Measurements from ENCODE around the gene FBXL16. TPM values are rescaled to one million over a fixed set of nuclear protein-coding genes. Genes with fewer than 3 reads are reported as not detected.

Gene FBXL16
- total and polyA plus RNA-seq, 3 donors from 2014 or later, result 15.8 to 23.4 (median 16.1) TPM

DNA sequence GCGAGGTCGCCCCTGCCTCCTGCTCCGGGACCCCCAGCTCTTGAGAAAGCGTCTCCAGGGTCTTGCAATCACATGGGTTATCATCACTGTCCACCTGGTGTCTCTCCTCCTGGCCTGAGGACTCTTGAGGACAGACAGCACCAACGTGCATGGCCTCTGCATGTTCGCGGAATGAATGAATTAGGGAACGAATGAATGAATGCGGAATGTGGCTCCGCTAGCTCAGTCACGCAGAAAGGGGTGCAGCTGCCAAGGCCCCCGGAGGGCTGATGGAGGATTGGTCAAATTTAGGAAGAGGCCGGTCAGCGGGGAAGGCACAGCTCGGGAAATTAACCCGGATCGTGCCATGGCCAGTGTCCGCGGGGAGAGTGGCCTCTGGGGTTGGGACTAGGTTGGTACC is 3.3 kb downstream of the FBXL16 start:
- intact Hi-C loops (cut with DNase I; ENCODE audit: low total_unique reads), result no loop called here
- no peaks in the 10 kb centered on the region for H3K27me3 ChIP-seq
- WGBS, 2 donors, result 87 to 88% methylated on average over 14 to 19 of the region's 19 CpGs
- no peak overlapping the region for H3K4me3 ChIP-seq
- TF ChIP-seq, protein P1, sequence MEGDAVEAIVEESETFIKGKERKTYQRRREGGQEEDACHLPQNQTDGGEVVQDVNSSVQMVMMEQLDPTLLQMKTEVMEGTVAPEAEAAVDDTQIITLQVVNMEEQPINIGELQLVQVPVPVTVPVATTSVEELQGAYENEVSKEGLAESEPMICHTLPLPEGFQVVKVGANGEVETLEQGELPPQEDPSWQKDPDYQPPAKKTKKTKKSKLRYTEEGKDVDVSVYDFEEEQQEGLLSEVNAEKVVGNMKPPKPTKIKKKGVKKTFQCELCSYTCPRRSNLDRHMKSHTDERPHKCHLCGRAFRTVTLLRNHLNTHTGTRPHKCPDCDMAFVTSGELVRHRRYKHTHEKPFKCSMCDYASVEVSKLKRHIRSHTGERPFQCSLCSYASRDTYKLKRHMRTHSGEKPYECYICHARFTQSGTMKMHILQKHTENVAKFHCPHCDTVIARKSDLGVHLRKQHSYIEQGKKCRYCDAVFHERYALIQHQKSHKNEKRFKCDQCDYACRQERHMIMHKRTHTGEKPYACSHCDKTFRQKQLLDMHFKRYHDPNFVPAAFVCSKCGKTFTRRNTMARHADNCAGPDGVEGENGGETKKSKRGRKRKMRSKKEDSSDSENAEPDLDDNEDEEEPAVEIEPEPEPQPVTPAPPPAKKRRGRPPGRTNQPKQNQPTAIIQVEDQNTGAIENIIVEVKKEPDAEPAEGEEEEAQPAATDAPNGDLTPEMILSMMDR (IDR thresholded peaks at IDR 0.05), result no peak
- TF ChIP-seq POLR2A (IDR thresholded peaks at IDR 0.05), result no peak
- H3K4me1 ChIP-seq, result no peaks in the 10 kb centered on the region
- no peaks in the 10 kb centered on the region for H3K9me3 ChIP-seq
- DNase-seq, result no peak
- no peak overlapping the region for H3K27ac ChIP-seq
- H3K36me3 ChIP-seq (ENCODE audit: low read depth, missing control alignments), result no peaks in the 10 kb centered on the region

DNA sequence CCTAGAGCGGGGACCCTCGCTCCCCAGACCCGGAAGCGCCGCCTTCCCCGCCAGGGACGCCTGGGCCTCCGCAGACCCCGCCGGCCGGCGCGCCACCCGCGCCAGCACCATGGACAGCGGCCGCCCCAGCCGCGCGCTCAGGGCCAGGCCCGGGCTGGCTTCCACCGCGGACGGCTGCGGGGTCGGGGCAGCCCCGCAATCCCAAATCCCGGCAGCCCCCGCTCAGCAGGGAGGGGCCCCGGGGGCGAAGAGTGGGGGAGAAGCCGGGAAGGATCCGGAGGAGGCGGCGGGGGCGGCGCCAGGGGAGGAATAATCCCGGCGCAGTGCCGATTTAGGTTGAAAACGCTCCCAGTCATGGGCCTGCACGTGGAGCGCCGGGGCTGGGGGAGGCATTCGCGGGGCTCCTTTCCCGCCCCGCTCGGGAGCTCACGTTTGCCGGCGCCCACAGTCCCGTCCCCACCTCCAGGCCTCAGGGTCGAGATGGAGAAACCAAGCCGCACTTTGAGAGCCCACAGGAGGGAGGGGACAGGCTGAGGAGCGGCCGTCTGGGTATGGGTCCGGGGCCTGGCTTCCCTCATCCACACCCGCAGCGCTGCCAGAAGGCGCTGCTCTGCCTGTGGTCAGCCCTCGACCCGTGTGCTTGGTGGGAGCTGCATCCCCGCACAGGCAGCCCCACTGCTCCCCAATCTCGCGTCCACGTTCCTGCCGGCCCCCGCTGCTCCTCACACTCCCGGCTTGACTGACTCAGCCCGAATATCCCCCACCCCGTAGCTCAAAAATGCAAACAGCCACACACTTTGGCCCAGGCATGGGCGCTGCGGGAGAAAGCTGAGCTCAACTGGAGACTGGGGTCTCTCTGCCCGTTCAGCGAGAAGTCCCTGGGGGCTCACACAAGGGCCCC is 4.7 kb downstream of the FBXL16 start:
- no peaks in the 10 kb centered on the region for H3K4me1 ChIP-seq
- H3K27me3 ChIP-seq, result no peaks in the 10 kb centered on the region
- H3K27ac ChIP-seq, result no peak overlapping the region
- DNase-seq, result no peak
- H3K4me3 ChIP-seq, result no peak overlapping the region
- intact Hi-C loops (cut with DNase I; ENCODE audit: low total_unique reads), result no loop called here
- WGBS, 2 donors, result 3 to 5% methylated on average over 38 to 52 of the region's 76 CpGs
- no peak for TF ChIP-seq POLR2A (IDR thresholded peaks at IDR 0.05)
- TF ChIP-seq, protein P1 (IDR thresholded peaks at IDR 0.05), result no peak
- H3K9me3 ChIP-seq, result no peaks in the 10 kb centered on the region
- no peaks in the 10 kb centered on the region for H3K36me3 ChIP-seq (ENCODE audit: low read depth, missing control alignments)

DNA sequence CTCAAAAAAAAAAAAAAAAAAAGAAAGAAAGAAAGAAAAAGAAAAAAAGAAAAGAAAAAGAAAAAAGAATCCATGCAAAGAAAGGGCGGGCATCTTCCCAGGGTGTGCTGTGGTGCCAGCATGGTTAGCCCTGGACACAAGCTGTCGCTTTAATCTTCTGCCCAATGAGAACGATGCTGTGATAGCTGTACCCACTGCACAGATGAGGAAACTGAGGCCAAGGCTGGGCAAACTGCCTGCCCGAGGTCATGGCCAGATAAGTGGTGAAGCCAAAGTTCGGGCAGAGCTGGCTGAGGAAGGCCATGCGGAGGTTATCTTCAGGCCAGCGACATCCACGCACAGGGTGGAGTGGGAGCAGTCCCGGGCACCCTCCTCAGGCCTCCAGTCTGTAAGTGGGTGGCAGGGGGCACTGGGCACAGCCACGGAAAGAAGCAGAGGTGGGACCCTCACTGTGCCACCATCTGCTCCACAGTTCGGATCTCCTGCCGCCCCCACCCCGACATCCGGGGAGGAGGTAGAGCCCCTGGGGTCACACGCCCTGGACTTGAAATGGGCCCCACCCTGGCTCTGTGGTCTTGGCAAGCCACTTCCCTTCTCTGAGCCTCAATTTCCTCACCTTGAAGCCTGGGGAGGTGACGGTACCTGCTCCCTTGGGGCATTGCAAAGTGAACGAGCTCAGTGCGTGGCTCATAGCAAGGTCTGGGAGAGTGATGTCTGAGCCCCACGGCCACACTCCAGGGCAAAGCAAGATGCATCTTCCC is 6.5 kb downstream of the FBXL16 start:
- no peaks in the 10 kb centered on the region for H3K27me3 ChIP-seq
- TF ChIP-seq, protein P1 (IDR thresholded peaks at IDR 0.05), result no peak
- no peak for TF ChIP-seq POLR2A (IDR thresholded peaks at IDR 0.05)

DNA sequence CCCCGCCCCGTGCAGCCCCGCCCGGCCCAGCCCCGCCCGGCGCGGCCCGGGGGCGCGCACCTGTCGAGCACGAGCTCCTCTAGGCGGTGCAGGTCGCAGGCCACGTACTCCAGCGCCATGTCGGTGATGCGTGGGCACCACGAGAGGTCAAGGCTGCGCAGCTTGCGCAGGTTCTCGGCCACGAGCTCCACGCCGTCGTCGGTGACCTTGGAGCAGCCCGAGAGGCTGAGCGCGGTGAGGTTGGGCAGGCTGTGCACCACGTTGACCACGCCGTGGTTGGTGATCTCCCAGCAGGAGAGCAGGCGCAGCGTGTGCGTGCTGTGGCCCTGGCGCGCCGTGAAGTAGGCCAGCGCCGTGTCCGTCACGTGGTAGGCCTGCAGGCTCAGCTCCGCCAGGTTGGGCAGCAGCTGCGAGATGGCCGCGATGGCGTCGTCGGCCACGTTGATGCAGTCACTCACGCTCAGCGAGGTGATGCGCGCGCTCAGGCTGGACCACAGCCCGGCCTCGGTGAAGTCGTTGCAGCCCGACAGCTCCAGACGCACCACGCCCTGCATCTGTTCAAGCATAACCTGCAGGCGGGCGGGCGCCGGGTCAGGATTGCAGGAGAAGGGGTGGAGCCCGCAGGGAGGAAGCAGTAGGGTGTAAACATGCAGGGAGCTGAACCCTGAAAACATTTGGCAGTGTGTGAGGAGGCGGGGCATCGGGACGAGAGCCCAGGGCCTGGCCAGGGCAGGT is 10.1 kb downstream of the FBXL16 start:
- TF ChIP-seq, protein P1 (IDR thresholded peaks at IDR 0.05), result no peak
- no peak for TF ChIP-seq POLR2A (IDR thresholded peaks at IDR 0.05)
- H3K9me3 ChIP-seq, result no peaks in the 10 kb centered on the region
- no peak overlapping the region for H3K27ac ChIP-seq
- H3K4me3 ChIP-seq, result peak overlapping the region in 1 of 2 donors; percentile 31
- 4 to 6% methylated on average over 15 to 69 of the region's 71 CpGs for WGBS, 2 donors
- no peak for DNase-seq
- H3K36me3 ChIP-seq (ENCODE audit: low read depth, missing control alignments), result no peaks in the 10 kb centered on the region
- H3K27me3 ChIP-seq, result no peaks in the 10 kb centered on the region
- intact Hi-C loops (cut with DNase I; ENCODE audit: low total_unique reads), result no loop called here
- peaks cover 7% of the 10 kb centered on the region for H3K4me1 ChIP-seq

More for the DNA sequence above, 6.5 kb downstream of the FBXL16 start:
- Histone ChIP-seq H3K9me3 (no peaks in the 10 kb centered on the region), H3K36me3 (ENCODE audit: low read depth, missing control alignments) (no peaks in the 10 kb centered on the region), H3K4me3 (no peak overlapping the region), H3K4me1 (peaks cover 4% of the 10 kb centered on the region), H3K27ac (no peak overlapping the region)
- no peak for DNase-seq
- intact Hi-C loops (cut with DNase I; ENCODE audit: low total_unique reads), result no loop called here
- 79 to 82% methylated on average over 7 to 19 of the region's 19 CpGs for WGBS, 2 donors
